GM21825 (cell line): ENCODE results near the gene MBP.
A peak's percentile ranks its signal among the peaks of the same experiment; 100 is the strongest.

ENCODE experiments used
- ATAC-seq: cut with Tn5 transposase; IDR thresholded peaks from one replicate; pipeline ENCODE4 v1.9.1; 2021; ENCODE audit warnings: mild to moderate bottlenecking, moderate library complexity; ENCODE audit not compliant: unreplicated experiment

MBP gene

GRCh38 chr18:77135339-77136075 is 2.9 kb upstream of the MBP start:
- ATAC-seq, result no peak

GRCh38 chr18:77134611-77135010 is 2.0 kb upstream of the MBP start:
- ATAC-seq, result no peak

GRCh38 chr18:77133835-77134496 is 1.4 kb upstream of the MBP start:
- peak; percentile 28 for ATAC-seq

- ATAC-seq, result no peak
Observed at GRCh38 chr18:77133051-77133834, 660 bp upstream of the MBP start.

GRCh38 chr18:77131652-77132368 is 773 bp downstream of the MBP start:
- peak; percentile 42 for ATAC-seq

- no peak for ATAC-seq
Observed at GRCh38 chr18:77131100-77131651, 1.4 kb downstream of the MBP start.

GRCh38 chr18:77130229-77131099 is 2.1 kb downstream of the MBP start:
- ATAC-seq, result no peak

- no peak for ATAC-seq
Observed at GRCh38 chr18:77129150-77129551, 3.4 kb downstream of the MBP start.

- ATAC-seq, result peak; percentile 25
Observed at GRCh38 chr18:77127769-77128671, 4.6 kb downstream of the MBP start.

- peak; percentile 62 for ATAC-seq
Observed at GRCh38 chr18:77124452-77124922, 8.1 kb downstream of the MBP start.

GRCh38 chr18:77123320-77124231 is 9.0 kb downstream of the MBP start:
- ATAC-seq, result no peak

- no peak for ATAC-seq
Observed at GRCh38 chr18:77121523-77121922, 11.1 kb downstream of the MBP start.

- ATAC-seq, result no peak
Observed at GRCh38 chr18:77119851-77120491, 12.6 kb downstream of the MBP start.

GRCh38 chr18:77119101-77119850 is 13.3 kb downstream of the MBP start:
- no peak for ATAC-seq

- no peak for ATAC-seq
Observed at GRCh38 chr18:77118256-77119090, 14.1 kb downstream of the MBP start.
